GM19468 (cell line): ENCODE results near the gene ANKRD11.
"Not testable (repeated sequence)": the region's sequence is repeated elsewhere in the genome, so short reads cannot be mapped to it uniquely, and the experiment has no call there.

ENCODE experiments used
- ATAC-seq: cut with Tn5 transposase; IDR thresholded peaks from one replicate; pipeline ENCODE4 v1.9.1; 2021; ENCODE audit warnings: mild to moderate bottlenecking, moderate library complexity, moderate number of reproducible peaks; ENCODE audit not compliant: unreplicated experiment; ENCODE audit errors: extremely low read depth

Gene ANKRD11

GRCh38 chr16:89454378-89455125, 35.8 kb downstream of the ANKRD11 start:
- ATAC-seq = not testable (repeated sequence)

GRCh38 chr16:89453501-89454321, 36.6 kb downstream of the ANKRD11 start:
- ATAC-seq = no peak

- no peak for ATAC-seq
Measured at GRCh38 chr16:89452925-89453324, 37.4 kb downstream of the ANKRD11 start.

GRCh38 chr16:89452241-89452640, 38.1 kb downstream of the ANKRD11 start:
- ATAC-seq = no peak

DNA sequence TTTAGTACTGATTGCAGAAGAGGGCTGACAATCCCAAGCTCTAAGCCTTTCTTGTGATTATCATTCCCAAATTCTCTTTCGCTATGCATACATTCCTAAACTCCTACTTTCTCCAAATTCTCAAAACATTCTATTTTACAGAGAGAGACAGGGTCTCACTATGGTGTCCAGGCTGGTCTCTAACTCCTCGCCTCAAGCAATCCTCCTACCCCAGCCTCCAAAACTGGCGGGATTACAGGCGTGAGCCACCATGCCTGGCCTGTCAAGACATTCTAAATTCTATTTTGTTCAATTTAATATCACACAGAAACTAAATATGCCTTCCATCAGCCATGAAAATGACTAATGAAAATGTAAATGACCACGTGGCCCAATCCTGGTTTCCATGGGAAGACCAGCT, 39.8 kb downstream of the ANKRD11 start:
- ATAC-seq = no peak

GRCh38 chr16:89449726-89450335, 40.5 kb downstream of the ANKRD11 start:
- ATAC-seq = no peak

DNA sequence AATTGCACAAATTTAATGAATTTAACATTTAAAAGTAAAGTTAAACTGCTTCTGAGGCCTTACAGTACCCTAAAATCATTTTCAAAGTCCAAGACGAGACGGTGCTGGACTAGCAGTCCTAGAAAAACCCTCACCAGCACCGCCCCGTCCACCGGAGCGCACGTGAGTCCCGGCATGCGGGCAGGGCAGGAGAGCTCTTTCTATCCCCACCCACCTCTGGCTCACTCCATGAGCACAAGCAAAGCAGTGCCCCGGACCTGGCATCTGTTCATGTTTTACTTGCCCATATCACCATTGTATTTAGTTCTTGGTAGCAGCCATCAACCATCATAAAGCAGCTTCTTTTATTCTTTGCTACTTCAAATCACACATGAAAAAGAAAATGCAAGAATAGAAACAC, 41.7 kb downstream of the ANKRD11 start:
- ATAC-seq = no peak

GRCh38 chr16:89446975-89447293, 43.4 kb downstream of the ANKRD11 start:
- no peak for ATAC-seq

GRCh38 chr16:89446136-89446974, 44.0 kb downstream of the ANKRD11 start:
- ATAC-seq = no peak

DNA sequence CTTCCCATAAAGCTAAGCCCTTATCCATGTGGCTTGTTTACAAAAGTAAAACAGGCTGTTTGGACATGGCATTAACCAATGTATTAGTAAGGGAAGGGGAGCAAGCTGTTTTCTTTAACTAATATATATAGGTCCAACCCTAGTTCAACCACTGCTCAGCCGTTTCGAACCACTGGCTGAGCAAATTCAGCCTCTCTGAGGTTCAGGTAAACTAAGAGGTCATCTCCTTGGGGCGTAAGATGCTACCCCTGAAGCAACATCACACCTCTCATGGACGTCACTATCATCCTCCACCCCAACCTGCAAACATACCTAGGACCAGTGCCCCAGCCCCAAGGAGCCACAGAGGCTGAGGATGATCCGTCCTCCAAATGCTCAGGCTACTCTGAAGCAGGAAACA, 45.2 kb downstream of the ANKRD11 start:
- no peak for ATAC-seq

- no peak for ATAC-seq
Measured at GRCh38 chr16:89444728-89445127, 45.6 kb downstream of the ANKRD11 start.

- ATAC-seq = no peak
Measured at GRCh38 chr16:89444151-89444723, 46.1 kb downstream of the ANKRD11 start.

DNA sequence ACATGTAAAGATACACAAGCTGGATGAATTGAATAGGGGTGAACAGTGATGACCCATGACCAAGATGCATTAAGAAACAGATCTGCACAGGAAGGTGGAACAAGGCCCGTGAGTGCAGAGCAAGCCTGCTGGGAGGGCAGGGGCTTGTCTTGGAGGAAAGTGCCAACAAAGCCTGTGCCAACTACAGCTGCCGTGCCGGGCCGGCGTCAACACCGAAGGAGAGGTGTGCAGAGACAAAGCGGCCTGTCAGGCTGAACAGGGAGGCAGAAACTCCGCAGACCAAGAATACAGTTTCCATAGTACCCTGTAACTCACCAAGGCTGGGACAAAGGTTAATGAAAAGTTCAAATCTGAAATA, 46.7 kb downstream of the ANKRD11 start:
- no peak for ATAC-seq

DNA sequence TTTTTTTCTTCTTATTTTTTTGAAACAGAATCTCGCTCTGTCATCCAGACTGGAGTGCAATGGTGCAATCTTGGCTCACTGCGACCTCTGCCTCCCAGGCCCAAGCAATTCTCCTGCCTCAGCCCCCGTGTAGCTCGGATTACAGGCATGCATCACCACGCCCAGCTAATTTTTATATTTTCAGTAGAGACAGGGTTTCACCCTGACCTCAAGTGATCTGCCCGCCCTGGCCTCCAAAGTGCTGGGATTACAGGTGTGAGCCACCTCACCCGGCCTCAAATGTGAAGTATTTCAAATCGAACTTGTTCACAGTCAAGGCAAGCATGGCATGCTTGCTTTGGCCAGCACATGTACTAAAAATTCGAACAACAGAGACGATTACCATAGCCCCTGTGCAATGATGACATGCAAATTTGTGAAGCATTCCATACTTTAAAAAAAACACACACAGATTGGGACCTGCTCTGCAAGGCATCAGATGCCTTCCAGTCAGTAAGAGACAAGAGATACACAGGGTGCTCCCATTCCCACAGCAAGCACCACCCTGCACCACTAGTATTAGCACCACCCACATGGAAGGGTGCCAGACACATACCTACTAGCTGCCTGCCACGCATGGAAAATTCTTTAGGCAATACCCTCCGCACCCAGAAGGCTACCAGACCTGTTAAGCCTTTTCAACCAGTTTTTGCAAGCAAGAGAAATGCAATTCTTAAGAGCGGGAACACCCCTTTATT, 47.2 kb downstream of the ANKRD11 start:
- ATAC-seq = no peak

GRCh38 chr16:89442588-89442987, 47.8 kb downstream of the ANKRD11 start:
- ATAC-seq = no peak

- ATAC-seq = no peak
Measured at GRCh38 chr16:89439659-89440058, 50.7 kb downstream of the ANKRD11 start.

GRCh38 chr16:89437991-89438390, 52.4 kb downstream of the ANKRD11 start:
- no peak for ATAC-seq

DNA sequence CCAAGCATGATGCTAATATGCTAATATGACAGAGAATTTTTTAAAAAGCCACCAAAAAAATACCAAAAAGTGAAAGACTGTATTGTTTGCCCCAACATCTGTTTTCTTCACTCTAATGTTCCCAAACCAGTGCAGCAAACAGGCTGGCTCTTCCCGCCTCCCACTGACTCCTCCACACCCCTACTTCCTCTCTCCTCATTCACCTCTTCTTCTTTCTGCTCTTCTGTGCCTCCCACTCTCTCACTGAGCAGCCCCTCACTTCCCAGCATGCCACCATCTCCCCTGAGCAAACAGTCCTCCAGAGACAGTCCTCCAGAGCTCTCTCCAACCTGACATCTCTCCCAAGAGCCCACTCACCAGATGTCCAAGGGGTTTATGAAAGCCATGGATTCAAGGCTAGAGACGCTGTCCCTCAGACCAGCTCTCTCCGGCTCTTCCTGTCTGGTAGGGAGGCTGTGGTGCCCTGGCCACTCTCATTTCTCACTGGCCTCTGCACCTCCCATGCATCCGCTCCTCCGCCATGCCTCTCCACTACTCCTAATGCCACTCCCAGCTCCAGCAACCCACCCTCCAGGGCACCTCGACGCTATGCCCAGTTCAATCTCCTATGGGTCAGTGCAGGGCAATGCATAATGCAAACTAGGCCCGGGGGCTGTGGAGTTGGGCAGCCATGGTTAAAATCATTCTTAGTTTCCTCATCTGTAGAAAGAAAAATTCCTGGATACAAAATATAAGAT, 52.9 kb downstream of the ANKRD11 start:
- no peak for ATAC-seq

DNA sequence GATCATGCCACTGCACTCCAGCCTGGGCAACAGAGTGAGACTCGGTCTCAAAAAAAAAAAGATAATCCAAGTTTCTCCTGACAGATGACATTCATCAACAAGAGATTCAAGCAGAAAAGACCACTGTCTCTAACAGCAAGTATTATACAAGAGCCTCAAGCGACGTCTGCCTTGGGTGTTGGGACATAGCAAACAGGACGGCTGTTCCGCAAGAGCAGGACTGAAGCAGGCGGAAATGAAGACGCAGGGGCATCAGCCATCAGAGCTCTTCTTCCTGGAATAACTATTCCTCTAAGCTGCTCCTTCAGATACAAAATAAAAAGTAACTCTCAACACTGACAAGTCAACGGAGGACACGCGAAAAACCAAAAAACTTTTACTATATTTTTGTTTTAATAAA, 54.0 kb downstream of the ANKRD11 start:
- ATAC-seq = no peak
